Measurements from ENCODE around the gene TLCD2.
"Not testable (repeated sequence)": the region's sequence is repeated elsewhere in the genome, so short reads cannot be mapped to it uniquely, and the experiment has no call there.

TLCD2 gene

GRCh38 chr17:1731194-1731506 lies 21.0 kb upstream of the TLCD2 start:
- no peak for DNase-seq (ENCODE audit: low read depth in 1 of 2, low spot score in 1 of 2)
- no peak for TF ChIP-seq JUND (IDR thresholded peaks at IDR 0.05; ENCODE audit: low read depth)
- in situ Hi-C loops (cut with HindIII; ENCODE audit: low pct_unique_long_range_greater_than_20kb, low sequenced_read_pairs), result no loop called here

GRCh38 chr17:1730326-1731193 lies 20.4 kb upstream of the TLCD2 start:
- no peak for TF ChIP-seq JUND (IDR thresholded peaks at IDR 0.05; ENCODE audit: low read depth)
- in situ Hi-C loops (cut with HindIII; ENCODE audit: low pct_unique_long_range_greater_than_20kb, low sequenced_read_pairs), result no loop called here
- no peak for DNase-seq (ENCODE audit: low read depth in 1 of 2, low spot score in 1 of 2)

GRCh38 chr17:1729966-1730325 lies 19.8 kb upstream of the TLCD2 start:
- no peak for TF ChIP-seq JUND (IDR thresholded peaks at IDR 0.05; ENCODE audit: low read depth)
- in situ Hi-C loops (cut with HindIII; ENCODE audit: low pct_unique_long_range_greater_than_20kb, low sequenced_read_pairs), result no loop called here
- no peak for DNase-seq (ENCODE audit: low read depth in 1 of 2, low spot score in 1 of 2)

- DNase-seq (ENCODE audit: low read depth in 1 of 2, low spot score in 1 of 2), result no peak
- in situ Hi-C loops (cut with HindIII; ENCODE audit: low pct_unique_long_range_greater_than_20kb, low sequenced_read_pairs), result no loop called here
- no peak for TF ChIP-seq JUND (IDR thresholded peaks at IDR 0.05; ENCODE audit: low read depth)
Measured at GRCh38 chr17:1727876-1728630, 17.9 kb upstream of the TLCD2 start.

GRCh38 chr17:1727258-1727789 lies 17.1 kb upstream of the TLCD2 start:
- in situ Hi-C loops (cut with HindIII; ENCODE audit: low pct_unique_long_range_greater_than_20kb, low sequenced_read_pairs), result no loop called here
- no peak for TF ChIP-seq JUND (IDR thresholded peaks at IDR 0.05; ENCODE audit: low read depth)
- no peak for DNase-seq (ENCODE audit: low read depth in 1 of 2, low spot score in 1 of 2)

- DNase-seq (ENCODE audit: low read depth in 1 of 2, low spot score in 1 of 2), result no peak
- TF ChIP-seq JUND (IDR thresholded peaks at IDR 0.05; ENCODE audit: low read depth), result no peak
- in situ Hi-C loops (cut with HindIII; ENCODE audit: low pct_unique_long_range_greater_than_20kb, low sequenced_read_pairs), result no loop called here
Measured at GRCh38 chr17:1726626-1727257, 16.6 kb upstream of the TLCD2 start.

- DNase-seq (ENCODE audit: low read depth in 1 of 2, low spot score in 1 of 2), result no peak
- no peak for TF ChIP-seq JUND (IDR thresholded peaks at IDR 0.05; ENCODE audit: low read depth)
- in situ Hi-C loops (cut with HindIII; ENCODE audit: low pct_unique_long_range_greater_than_20kb, low sequenced_read_pairs), result no loop called here
Measured at GRCh38 chr17:1725642-1726511, 15.7 kb upstream of the TLCD2 start.

GRCh38 chr17:1724869-1725641 lies 14.9 kb upstream of the TLCD2 start:
- in situ Hi-C loops (cut with HindIII; ENCODE audit: low pct_unique_long_range_greater_than_20kb, low sequenced_read_pairs), result no loop called here
- TF ChIP-seq JUND (IDR thresholded peaks at IDR 0.05; ENCODE audit: low read depth), result no peak
- DNase-seq (ENCODE audit: low read depth in 1 of 2, low spot score in 1 of 2), result no peak

- TF ChIP-seq JUND (IDR thresholded peaks at IDR 0.05; ENCODE audit: low read depth), result no peak
- in situ Hi-C loops (cut with HindIII; ENCODE audit: low pct_unique_long_range_greater_than_20kb, low sequenced_read_pairs), result no loop called here
- DNase-seq (ENCODE audit: low read depth in 1 of 2, low spot score in 1 of 2), result peak; percentile 73 to 75
Measured at GRCh38 chr17:1724351-1724868, 14.2 kb upstream of the TLCD2 start, which contains the start of gene WDR81. WDR81 (plus strand) TSS chr17:1724704; CDS start chr17:1724960, 256 bp downstream.

GRCh38 chr17:1722022-1722421 lies 11.8 kb upstream of the TLCD2 start:
- in situ Hi-C loops (cut with HindIII; ENCODE audit: low pct_unique_long_range_greater_than_20kb, low sequenced_read_pairs); DNase-seq (ENCODE audit: low read depth in 1 of 2, low spot score in 1 of 2): not testable (repeated sequence)

GRCh38 chr17:1720856-1721386 lies 10.7 kb upstream of the TLCD2 start:
- in situ Hi-C loops (cut with HindIII; ENCODE audit: low pct_unique_long_range_greater_than_20kb, low sequenced_read_pairs), result no loop called here
- no peak for TF ChIP-seq JUND (IDR thresholded peaks at IDR 0.05; ENCODE audit: low read depth)
- peak in 1 of 2 experiments; percentile 73 for DNase-seq (ENCODE audit: low read depth in 1 of 2, low spot score in 1 of 2)

Data from T47D (cell line).